ENCODE results near the gene FOXJ1.

DNA sequence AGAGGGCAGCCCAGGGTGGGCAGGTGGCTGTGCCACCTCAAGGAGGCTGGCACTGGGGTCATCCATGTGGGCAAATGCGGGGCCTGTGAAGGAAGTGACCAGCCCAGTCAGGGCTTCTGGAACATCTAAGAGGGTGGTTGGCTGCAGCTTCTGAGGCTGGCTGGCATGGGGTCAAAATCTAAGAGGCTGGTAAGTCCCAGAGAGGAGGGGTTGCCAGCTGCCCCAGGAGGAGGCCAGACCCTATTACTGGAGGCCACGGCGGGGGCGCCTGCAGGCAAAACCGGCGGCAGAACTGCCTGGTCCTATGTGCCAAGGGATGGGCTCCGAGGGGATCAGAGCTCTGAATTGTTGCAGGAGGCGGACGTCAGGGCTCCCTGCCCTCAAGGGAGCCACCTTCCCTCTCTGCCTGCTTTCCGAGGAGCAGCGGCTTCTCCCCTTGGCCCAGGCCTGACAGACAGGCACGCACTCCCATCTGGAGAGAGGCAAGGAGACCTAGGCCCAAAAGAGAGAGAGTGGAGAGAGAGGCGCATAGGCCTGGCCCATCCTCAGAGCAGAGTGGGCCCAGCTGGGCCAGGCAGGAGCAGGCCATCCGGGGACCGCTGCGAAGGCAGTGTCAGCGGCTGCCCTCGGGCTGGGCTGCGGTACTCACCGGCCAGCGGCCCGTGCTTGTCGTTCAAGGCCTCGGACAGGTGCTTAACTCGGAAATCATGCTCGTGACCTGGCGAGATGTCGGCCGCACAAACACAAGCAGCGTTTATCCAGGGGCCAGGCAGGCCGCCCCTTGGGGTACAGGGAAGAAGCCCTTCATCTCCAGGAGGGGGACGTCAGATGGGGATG, 51.1 kb downstream of the FOXJ1 start:
- TF ChIP-seq, protein P1, sequence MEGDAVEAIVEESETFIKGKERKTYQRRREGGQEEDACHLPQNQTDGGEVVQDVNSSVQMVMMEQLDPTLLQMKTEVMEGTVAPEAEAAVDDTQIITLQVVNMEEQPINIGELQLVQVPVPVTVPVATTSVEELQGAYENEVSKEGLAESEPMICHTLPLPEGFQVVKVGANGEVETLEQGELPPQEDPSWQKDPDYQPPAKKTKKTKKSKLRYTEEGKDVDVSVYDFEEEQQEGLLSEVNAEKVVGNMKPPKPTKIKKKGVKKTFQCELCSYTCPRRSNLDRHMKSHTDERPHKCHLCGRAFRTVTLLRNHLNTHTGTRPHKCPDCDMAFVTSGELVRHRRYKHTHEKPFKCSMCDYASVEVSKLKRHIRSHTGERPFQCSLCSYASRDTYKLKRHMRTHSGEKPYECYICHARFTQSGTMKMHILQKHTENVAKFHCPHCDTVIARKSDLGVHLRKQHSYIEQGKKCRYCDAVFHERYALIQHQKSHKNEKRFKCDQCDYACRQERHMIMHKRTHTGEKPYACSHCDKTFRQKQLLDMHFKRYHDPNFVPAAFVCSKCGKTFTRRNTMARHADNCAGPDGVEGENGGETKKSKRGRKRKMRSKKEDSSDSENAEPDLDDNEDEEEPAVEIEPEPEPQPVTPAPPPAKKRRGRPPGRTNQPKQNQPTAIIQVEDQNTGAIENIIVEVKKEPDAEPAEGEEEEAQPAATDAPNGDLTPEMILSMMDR (IDR thresholded peaks at IDR 0.05; ENCODE audit: borderline replicate concordance, extremely low read depth, low read length, poor library complexity, severe bottlenecking): no peak
- TF ChIP-seq EZH2 (IDR thresholded peaks at IDR 0.05; ENCODE audit: borderline replicate concordance, low read depth, low read length, severe bottlenecking): no peak
